Activated CD4-positive, alpha-beta T cell treated with anti-CD3 and anti-CD28 coated beads, Interleukin-2, amount 10 ng/mL, durations not matched to agents 7 days and 5 days (primary cell): ENCODE data around the gene CCSER1. TPM values are rescaled to one million over a fixed set of nuclear protein-coding genes. Genes with fewer than 3 reads are reported as not detected.
"Not testable (repeated sequence)": the region's sequence is repeated elsewhere in the genome, so short reads cannot be mapped to it uniquely, and the experiment has no call there.

ENCODE experiments used
- CTCF ChIA-PET: fragments of 350-600 bp; sonication (Branson Sonifier 250); formaldehyde crosslinking; loops from one replicate; lab custom pipeline; 2021; ENCODE audit warnings: antibody characterized with exemption; lab: Charles Lee
- POLR2A ChIA-PET: fragments of 350-600 bp; sonication (Branson Sonifier 250); formaldehyde crosslinking; loops from one replicate; lab custom pipeline; 2021; ENCODE audit warnings: antibody characterized with exemption; lab: Charles Lee
- DNase-seq: peaks from one replicate; pipeline ENCODE4 v3.0.0-alpha.2; 2020
- H3K27ac Mint-ChIP-seq: one replicate; pipeline ENCODE4 v1.8.0; 2021; ENCODE audit warnings: mild to moderate bottlenecking, moderate library complexity, mixed read lengths
- H3K27me3 Mint-ChIP-seq: one replicate; pipeline ENCODE4 v1.8.0; 2021; ENCODE audit warnings: mixed read lengths
- H3K36me3 Mint-ChIP-seq: one replicate; pipeline ENCODE4 v1.8.0; 2021; ENCODE audit warnings: low read depth, mixed read lengths
- H3K4me1 Mint-ChIP-seq: one replicate; pipeline ENCODE4 v1.8.0; 2021; ENCODE audit warnings: mixed read lengths
- H3K4me3 Mint-ChIP-seq: one replicate; pipeline ENCODE4 v1.8.0; 2021; ENCODE audit warnings: mild to moderate bottlenecking, moderate library complexity, mixed read lengths
- H3K9me3 Mint-ChIP-seq: one replicate; pipeline ENCODE4 v1.8.0; 2021; ENCODE audit warnings: mixed read lengths
- total RNA-seq, 2 experiments: library from RNA; stranded (reverse); gene quantifications; one replicate each; pipeline ENCODE4 v1.2.3, GENCODE V29; 2021

CCSER1 gene
- total RNA-seq, 2 experiments from 2014 or later, result 0.15 TPM; not detected in 1

DNA sequence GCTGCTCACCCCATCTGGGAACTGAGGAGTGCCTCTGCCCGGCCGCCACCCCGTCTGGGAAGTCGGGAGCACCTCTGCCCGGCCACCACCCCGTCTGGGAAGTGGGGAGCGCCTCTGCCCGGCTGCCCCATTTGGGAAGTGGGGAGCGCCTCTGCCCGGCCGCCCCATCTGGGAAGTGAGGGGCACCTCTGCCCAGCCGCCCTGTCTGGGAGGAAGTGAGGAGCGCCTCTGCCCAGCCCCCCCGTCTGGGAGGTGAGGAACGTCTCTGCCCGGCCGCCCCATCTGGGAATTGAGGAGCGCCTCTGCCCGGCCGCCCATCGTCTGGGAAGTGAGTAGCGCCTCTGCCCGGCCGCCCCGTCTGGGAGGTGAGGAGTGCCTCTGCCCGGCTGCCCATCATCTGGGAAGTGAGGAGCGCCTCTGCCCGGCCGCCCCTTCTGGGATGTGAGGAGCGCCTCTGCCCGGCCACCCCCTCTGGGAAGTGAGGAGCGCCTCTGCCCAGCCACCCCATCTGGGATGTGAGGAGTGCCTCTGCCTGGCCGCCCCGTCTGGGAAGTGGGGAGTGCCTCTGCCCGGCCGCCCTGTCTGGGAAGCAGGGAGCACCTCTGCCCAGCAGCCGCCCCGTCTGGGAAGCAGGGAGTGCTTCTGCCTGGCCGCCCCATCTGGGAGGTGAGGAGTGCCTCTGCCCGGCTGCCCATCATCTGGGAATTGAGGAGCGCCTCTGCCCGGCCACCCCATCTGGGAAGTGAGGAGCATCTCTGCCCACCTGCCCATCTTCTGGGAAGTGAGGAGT lies 1040.9 kb downstream of the CCSER1 start:
- H3K36me3 Mint-ChIP-seq, H3K4me3 Mint-ChIP-seq, H3K4me1 Mint-ChIP-seq, H3K27ac Mint-ChIP-seq, POLR2A ChIA-PET, H3K9me3 Mint-ChIP-seq, H3K27me3 Mint-ChIP-seq, CTCF ChIA-PET, DNase-seq: not testable (repeated sequence)

DNA sequence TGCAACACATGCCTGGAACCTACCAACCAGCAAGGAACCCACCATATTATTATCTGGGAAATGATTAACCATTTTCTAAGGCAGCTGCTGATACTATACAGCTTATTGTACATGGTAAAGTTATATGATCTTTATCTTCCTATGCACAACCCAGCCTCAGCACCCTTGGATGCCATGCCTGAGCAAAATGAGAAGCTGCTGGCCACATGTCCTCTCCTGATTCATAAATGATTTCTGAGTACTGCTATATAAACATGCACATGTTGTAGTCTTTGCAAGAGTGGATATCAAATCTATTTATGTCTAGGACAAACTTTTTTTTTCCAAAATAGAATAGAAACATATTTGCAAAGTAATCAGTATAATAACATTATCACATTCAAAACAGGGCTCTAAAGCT lies 1043.6 kb downstream of the CCSER1 start:
- peaks cover 3% of the 10 kb centered on the region for H3K9me3 Mint-ChIP-seq
- no peaks in the 10 kb centered on the region for H3K27me3 Mint-ChIP-seq
- POLR2A ChIA-PET, result no interaction called here
- H3K36me3 Mint-ChIP-seq, result no peaks in the 10 kb centered on the region
- H3K27ac Mint-ChIP-seq, result no peak overlapping the region
- CTCF ChIA-PET, result no interaction called here
- no peak for DNase-seq
- no peak overlapping the region for H3K4me3 Mint-ChIP-seq
- H3K4me1 Mint-ChIP-seq, result no peaks in the 10 kb centered on the region

DNA sequence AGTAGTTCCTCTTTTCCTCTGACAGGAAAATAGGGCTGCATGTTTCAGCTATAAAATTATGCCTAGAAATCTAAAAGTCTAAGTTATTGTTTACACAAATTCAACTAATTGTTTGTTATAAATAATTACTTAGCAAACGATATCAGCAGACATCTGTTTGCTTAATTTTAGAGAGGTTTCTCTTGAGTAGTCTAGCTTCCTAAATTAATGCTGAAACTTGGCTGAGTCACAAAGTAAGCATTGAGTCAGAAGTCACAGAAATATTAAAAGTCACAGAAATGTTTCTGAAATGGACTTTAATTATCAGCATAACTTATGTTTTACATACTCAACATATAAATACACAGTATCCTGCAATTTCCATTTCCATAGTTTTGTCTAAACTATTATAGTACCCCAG lies 1044.0 kb downstream of the CCSER1 start:
- ChIA-PET POLR2A (no interaction called here), CTCF (no interaction called here)
- Mint-ChIP-seq H3K27me3 (no peaks in the 10 kb centered on the region), H3K4me1 (no peaks in the 10 kb centered on the region), H3K9me3 (peaks cover 3% of the 10 kb centered on the region), H3K4me3 (no peak overlapping the region), H3K27ac (no peak overlapping the region), H3K36me3 (no peaks in the 10 kb centered on the region)
- no peak for DNase-seq

DNA sequence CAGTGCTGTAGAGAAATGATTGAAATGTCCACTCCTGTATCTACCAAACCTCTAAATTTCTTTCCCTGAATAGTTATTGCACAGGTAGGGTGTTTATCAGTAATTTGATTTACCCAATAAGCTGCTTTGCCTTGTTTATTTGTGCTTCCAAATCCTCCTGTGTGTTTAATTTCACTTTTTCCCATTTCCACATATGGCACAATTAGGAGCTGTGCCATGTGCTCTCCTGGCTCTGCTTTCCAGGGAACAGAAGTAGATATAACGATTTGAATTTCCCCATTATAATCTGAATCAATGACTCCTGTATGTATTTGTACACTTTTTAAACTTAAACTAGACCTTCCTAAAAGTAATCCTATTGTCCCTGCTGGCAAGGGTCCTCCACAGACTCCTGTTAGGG lies 1057.9 kb downstream of the CCSER1 start:
- H3K4me3 Mint-ChIP-seq, DNase-seq, H3K9me3 Mint-ChIP-seq, H3K36me3 Mint-ChIP-seq, H3K27ac Mint-ChIP-seq, POLR2A ChIA-PET, H3K27me3 Mint-ChIP-seq, CTCF ChIA-PET, H3K4me1 Mint-ChIP-seq: not testable (repeated sequence)

DNA sequence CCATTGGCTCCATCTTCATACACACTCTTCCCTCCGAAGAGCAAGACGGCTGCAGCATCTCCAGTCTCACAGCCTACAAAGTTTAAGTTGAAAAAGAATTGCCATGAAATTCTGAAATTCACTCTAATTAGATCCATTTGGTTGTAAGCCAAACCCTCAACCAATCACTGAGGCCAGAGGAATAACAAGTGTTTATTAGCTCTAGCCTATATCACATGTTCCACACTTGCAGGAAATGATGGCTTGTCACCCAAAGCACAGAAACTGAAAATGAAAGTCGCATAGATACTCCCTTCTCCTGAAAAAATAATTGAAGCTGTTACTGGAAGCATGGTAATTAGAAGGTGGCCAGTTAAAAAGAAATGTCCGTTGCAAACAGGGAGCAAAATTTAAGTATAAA lies 1071.8 kb downstream of the CCSER1 start:
- ChIA-PET CTCF (no interaction called here), POLR2A (no interaction called here)
- H3K4me3 Mint-ChIP-seq, result no peak overlapping the region
- H3K36me3 Mint-ChIP-seq, result no peaks in the 10 kb centered on the region
- peaks cover 1% of the 10 kb centered on the region for H3K4me1 Mint-ChIP-seq
- H3K27ac Mint-ChIP-seq, result no peak overlapping the region
- H3K9me3 Mint-ChIP-seq, result no peaks in the 10 kb centered on the region
- no peaks in the 10 kb centered on the region for H3K27me3 Mint-ChIP-seq
- no peak for DNase-seq

DNA sequence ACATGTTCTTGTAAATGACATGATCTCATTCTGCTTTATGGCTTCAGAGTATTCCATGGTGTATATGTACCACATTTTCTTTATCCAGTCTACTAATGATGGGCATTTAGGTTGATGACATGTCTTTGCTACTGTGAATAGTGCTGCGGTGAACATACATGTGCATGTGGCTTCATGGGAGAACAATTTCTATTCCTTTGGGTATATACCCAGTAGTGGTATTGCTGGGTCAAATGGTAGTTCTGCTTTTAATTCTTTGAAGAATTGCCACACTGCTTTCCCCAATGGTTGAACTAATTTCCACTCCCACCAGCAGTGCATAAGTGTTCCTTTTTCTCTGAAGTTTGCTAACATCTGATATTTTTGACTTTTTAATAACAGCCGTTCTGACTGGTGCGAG lies 1080.3 kb downstream of the CCSER1 start:
- no peak for DNase-seq
- peaks cover 2% of the 10 kb centered on the region for H3K9me3 Mint-ChIP-seq
- ChIA-PET POLR2A (no interaction called here), CTCF (no interaction called here)
- no peaks in the 10 kb centered on the region for H3K4me1 Mint-ChIP-seq
- no peak overlapping the region for H3K27ac Mint-ChIP-seq
- H3K36me3 Mint-ChIP-seq, result no peaks in the 10 kb centered on the region
- H3K27me3 Mint-ChIP-seq, result no peaks in the 10 kb centered on the region
- H3K4me3 Mint-ChIP-seq, result no peak overlapping the region

DNA sequence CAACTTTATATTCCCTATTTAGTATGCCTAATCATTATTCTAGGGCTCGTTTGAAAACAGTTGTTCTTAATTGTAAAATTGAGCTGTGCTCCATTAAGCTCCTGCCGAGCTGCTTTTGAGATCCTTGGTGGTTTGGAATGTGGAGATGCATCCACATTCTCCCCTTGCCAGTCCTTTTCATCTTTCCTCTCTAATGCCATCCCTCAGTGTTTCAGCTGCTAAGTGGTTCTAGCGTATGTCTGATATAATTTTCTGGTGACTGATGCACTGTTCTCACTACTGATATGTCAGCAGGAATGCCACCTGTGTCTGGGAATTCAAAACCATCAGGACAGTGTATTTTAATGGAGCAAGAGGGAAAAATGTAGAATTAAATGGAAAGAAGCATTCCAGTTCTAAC lies 1085.0 kb downstream of the CCSER1 start:
- no peak for DNase-seq
- Mint-ChIP-seq H3K4me3 (no peak overlapping the region), H3K36me3 (no peaks in the 10 kb centered on the region), H3K27me3 (no peaks in the 10 kb centered on the region), H3K27ac (no peak overlapping the region), H3K9me3 (peaks cover 9% of the 10 kb centered on the region), H3K4me1 (no peaks in the 10 kb centered on the region)
- CTCF ChIA-PET, result no interaction called here
- POLR2A ChIA-PET, result no interaction called here

DNA sequence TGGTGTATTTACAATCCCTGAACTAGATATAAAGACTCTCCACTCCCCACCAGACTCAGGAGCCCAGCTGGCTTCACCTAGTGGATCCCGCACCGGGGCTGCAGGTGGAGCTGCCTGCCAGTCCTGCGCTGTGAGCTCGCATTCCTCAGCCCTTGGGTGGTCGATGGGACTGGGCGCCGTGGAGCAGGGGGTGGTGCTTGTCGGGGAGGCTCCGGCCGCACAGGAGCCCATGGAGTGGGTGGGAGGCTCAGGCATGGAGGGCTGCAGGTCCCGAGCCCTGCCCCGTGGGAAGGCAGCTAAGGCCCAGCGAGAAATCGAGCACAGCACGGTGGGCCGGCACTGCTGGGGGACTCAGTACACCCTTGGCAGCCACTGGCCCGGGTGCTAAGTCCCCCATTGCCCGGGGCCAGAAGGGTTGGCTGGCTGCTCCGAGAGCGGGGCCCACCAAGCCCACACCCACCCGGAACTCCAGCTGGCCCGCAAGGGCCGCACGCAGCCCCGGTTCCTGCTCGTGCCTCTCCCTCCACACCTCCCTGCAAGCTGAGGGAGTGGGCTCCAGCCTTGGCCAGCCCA lies 1090.7 kb downstream of the CCSER1 start:
- H3K4me1 Mint-ChIP-seq, DNase-seq, POLR2A ChIA-PET, H3K36me3 Mint-ChIP-seq, H3K27me3 Mint-ChIP-seq, H3K4me3 Mint-ChIP-seq, H3K27ac Mint-ChIP-seq, CTCF ChIA-PET: not testable (repeated sequence)
- peaks cover 12% of the 10 kb centered on the region for H3K9me3 Mint-ChIP-seq

DNA sequence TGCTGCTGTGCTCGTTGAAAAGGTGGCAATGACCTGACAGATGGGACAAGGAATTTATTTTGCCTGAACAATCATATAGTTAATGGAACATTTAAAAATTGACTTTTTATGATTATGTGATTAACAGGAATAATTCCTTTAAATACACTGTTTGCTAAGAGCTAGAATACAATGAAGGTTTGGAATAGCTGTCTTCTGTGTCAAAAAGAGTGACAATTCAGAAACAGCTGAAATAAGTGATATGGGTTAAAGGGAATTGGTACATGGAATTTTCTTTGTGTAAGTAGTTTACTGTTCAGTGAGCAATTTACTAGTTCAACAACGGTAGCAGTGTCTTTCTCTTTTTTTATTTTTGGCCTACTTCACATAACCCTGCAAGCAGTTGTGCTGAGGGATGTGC lies 1093.1 kb downstream of the CCSER1 start:
- Mint-ChIP-seq H3K27ac (no peak overlapping the region), H3K4me1 (no peaks in the 10 kb centered on the region), H3K4me3 (no peak overlapping the region), H3K27me3 (no peaks in the 10 kb centered on the region), H3K36me3 (no peaks in the 10 kb centered on the region), H3K9me3 (peaks cover 12% of the 10 kb centered on the region)
- ChIA-PET CTCF (no interaction called here), POLR2A (no interaction called here)
- DNase-seq, result no peak

DNA sequence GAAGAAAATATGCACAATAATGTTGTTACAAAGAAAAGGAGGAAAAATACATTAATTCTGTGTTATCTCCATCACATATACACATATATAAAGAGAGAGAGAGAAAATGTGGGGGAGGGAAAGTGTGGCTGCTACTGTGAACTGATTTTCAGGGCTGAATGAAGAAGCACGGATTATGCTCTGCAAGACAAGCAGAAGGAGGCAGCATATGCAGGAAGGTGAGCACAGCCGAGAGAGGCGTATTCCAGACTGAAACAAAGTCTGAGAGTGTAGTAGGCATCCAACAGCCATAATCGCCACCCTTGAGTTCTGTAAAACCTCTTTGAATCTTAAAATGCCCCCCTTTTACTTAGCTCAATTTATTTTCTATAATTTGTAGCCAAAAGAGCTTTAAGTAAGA lies 1094.8 kb downstream of the CCSER1 start:
- POLR2A ChIA-PET, result no interaction called here
- H3K4me1 Mint-ChIP-seq, result no peaks in the 10 kb centered on the region
- H3K27me3 Mint-ChIP-seq, result no peaks in the 10 kb centered on the region
- DNase-seq, result no peak
- peaks cover 7% of the 10 kb centered on the region for H3K9me3 Mint-ChIP-seq
- H3K27ac Mint-ChIP-seq, result no peak overlapping the region
- H3K36me3 Mint-ChIP-seq, result no peaks in the 10 kb centered on the region
- H3K4me3 Mint-ChIP-seq, result no peak overlapping the region
- CTCF ChIA-PET, result no interaction called here

DNA sequence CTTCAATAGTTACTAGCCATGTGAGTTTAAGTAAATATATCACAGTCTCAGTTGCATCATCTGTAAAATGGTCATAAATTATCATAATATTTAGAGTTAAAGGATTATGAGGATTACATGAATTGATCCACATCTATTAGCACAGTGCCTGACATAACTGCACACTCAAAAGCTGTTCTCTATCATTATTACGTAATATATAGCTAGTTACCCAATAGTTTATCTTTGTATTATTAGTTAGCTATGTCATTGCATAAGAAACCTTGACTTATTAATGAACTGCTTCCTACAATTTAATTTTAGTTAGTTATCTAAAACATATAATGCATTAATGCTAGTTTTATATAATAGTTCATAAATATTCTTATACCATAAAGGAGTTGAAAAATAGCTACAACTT lies 1099.7 kb downstream of the CCSER1 start:
- Mint-ChIP-seq H3K36me3 (no peaks in the 10 kb centered on the region), H3K4me1 (no peaks in the 10 kb centered on the region), H3K4me3 (no peak overlapping the region), H3K27me3 (no peaks in the 10 kb centered on the region), H3K27ac (no peak overlapping the region), H3K9me3 (no peaks in the 10 kb centered on the region)
- DNase-seq, result no peak
- ChIA-PET POLR2A (no interaction called here), CTCF (no interaction called here)

DNA sequence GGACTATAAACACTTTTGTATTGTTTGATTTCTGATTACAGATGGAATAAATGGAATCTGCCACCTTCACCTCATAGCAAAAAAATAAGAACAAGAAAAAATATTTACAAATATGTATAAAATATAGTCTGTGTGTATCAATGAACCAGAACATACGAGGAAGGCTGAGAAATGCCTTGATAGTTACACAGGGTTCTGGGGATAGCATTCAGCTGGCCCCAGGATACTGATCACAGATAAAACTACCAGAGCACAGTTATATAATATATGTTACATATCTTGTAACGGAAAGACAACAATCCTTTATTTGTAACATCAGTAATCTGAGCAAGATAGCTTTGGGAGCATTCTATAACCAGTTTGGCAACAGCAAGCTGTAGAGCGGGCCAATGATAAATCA lies 1101.5 kb downstream of the CCSER1 start:
- no peaks in the 10 kb centered on the region for H3K36me3 Mint-ChIP-seq
- no peaks in the 10 kb centered on the region for H3K9me3 Mint-ChIP-seq
- H3K27ac Mint-ChIP-seq, result no peak overlapping the region
- no peaks in the 10 kb centered on the region for H3K4me1 Mint-ChIP-seq
- ChIA-PET CTCF (no interaction called here), POLR2A (no interaction called here)
- H3K27me3 Mint-ChIP-seq, result no peaks in the 10 kb centered on the region
- H3K4me3 Mint-ChIP-seq, result no peak overlapping the region
- no peak for DNase-seq

DNA sequence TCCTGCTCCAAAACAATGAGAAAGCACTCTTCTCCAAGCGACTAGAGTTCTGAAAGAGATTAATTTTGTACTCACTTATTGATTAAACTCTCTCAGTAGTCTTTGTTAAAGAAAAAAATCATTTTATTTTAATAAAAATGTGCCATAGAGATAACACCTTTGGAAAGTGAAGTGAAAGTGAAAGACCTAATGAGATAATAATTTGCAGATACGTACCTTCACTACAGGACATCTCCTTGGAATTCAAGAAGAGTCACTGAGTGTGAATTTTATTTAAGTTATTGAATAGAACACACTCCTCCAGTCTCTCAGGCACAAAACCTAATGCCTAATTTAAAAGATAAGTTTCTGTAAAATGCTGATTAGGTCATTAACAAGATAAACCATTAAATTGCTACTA lies 1106.0 kb downstream of the CCSER1 start:
- no peaks in the 10 kb centered on the region for H3K36me3 Mint-ChIP-seq
- no peaks in the 10 kb centered on the region for H3K4me1 Mint-ChIP-seq
- DNase-seq, result no peak
- H3K4me3 Mint-ChIP-seq, result no peak overlapping the region
- CTCF ChIA-PET, result no interaction called here
- no peaks in the 10 kb centered on the region for H3K27me3 Mint-ChIP-seq
- H3K27ac Mint-ChIP-seq, result no peak overlapping the region
- POLR2A ChIA-PET, result no interaction called here
- H3K9me3 Mint-ChIP-seq, result no peaks in the 10 kb centered on the region

DNA sequence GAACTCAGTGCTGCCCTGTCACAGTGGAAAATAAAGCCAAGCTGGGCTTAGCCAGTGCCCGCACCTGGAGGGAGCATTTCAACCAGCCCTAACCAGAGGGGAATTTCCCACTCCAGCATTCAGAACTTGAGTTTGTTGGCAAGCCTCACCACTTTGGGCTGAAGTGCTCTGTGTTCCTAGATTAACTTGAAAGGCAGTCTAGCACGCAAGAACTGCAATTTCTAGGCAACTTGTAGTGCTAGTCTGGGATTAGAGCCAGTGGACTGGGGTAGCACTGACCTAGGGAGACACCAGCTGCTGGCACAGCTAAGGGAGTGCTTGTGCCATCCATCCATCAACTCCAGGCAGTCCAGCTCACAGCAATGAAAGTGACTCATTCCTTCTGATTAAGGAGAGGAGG lies 1115.9 kb downstream of the CCSER1 start:
- no peak overlapping the region for H3K27ac Mint-ChIP-seq
- no peaks in the 10 kb centered on the region for H3K4me1 Mint-ChIP-seq
- POLR2A ChIA-PET, result no interaction called here
- no peaks in the 10 kb centered on the region for H3K36me3 Mint-ChIP-seq
- DNase-seq, result no peak
- H3K4me3 Mint-ChIP-seq, result no peak overlapping the region
- H3K27me3 Mint-ChIP-seq, result no peaks in the 10 kb centered on the region
- CTCF ChIA-PET, result no interaction called here
- peaks cover 11% of the 10 kb centered on the region for H3K9me3 Mint-ChIP-seq
